Measurements from ENCODE around the gene TEDDM1. TPM values are rescaled to one million over a fixed set of nuclear protein-coding genes. Genes with fewer than 3 reads are reported as not detected.
"Not testable (repeated sequence)": the region's sequence is repeated elsewhere in the genome, so short reads cannot be mapped to it uniquely, and the experiment has no call there.

TEDDM1 gene
- polyA plus RNA-seq, 4 donors, result 0.06 to 0.12 (median 0.10) TPM

DNA sequence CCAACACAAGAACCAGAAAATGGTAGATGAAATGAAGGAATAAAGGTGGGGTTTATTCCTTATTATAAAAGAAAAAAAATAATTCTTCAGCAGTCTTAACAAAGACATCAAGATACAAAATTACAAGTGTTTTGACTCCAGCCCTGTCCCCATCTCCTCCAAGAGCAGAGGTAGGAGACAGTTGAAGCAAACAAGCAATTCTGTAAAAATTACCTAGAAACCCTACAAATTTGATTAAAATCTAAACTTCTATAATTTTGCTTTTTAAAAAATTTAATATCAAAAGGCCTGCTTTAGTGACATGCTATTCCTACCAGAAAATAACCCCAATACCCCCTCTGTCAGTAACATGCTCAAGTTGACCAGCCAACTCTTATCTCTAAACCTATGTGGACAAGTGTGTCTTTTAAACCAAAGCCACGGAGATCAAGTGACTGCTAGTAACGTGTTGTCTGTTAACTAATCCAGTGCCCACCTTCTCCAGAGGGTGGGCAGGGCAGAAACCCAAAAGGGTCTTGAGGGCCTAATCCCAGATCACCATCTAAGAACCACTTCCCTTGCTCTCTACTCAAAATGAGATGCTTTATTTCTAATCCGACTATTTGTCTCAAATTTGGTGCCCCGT lies 17.3 kb downstream of the TEDDM1 start:
- no peak for DNase-seq (ENCODE audit: low read depth in 4 of 4, low spot score in 3 of 4)

- DNase-seq (ENCODE audit: low read depth in 4 of 4, low spot score in 3 of 4), result no peak
Measured at GRCh38 chr1:182381962-182382819, 18.3 kb downstream of the TEDDM1 start.

GRCh38 chr1:182380199-182380598 lies 20.3 kb downstream of the TEDDM1 start:
- DNase-seq (ENCODE audit: low read depth in 4 of 4, low spot score in 3 of 4), result no peak

- not testable (repeated sequence) for DNase-seq (ENCODE audit: low read depth in 4 of 4, low spot score in 3 of 4)
Measured at GRCh38 chr1:182379781-182380180, 20.7 kb downstream of the TEDDM1 start.

GRCh38 chr1:182376936-182377574 lies 23.4 kb downstream of the TEDDM1 start:
- no peak for DNase-seq (ENCODE audit: low read depth in 4 of 4, low spot score in 3 of 4)

DNA sequence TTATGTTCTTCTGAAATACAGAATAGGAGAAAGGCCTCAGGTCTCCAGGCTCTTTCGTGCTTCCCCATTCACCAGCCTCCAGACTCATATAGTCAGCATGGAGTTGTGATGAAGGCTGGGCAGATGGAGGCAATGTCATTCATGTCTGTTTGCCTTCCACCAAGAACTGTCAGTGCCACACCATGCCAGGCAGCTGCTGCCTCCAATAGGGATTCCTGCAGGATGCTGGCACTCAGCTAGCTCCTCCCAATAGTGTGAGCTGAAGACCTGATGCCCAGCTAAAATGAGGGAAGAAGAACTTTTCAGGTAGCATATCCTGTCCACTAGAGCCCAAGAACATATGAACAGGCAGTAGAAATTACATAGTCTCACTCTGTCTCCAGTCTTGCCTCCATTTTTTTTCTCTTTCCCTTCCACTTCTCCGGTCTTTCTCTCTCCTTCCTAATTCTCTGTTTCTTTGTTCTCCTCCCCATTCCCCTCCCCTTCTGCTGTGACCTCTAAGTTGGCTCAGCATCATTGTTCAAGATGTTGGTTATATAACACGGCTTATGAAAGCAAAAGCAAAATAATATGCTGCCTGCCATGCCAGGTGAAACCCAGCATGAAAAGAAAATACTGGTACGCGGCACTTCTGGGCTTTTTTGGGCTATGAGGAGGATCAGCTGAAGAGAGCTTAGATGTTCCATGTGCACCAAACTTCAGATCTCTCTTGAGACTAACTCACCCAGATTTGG lies 26.2 kb downstream of the TEDDM1 start:
- DNase-seq (ENCODE audit: low read depth in 4 of 4, low spot score in 3 of 4), result no peak

DNA sequence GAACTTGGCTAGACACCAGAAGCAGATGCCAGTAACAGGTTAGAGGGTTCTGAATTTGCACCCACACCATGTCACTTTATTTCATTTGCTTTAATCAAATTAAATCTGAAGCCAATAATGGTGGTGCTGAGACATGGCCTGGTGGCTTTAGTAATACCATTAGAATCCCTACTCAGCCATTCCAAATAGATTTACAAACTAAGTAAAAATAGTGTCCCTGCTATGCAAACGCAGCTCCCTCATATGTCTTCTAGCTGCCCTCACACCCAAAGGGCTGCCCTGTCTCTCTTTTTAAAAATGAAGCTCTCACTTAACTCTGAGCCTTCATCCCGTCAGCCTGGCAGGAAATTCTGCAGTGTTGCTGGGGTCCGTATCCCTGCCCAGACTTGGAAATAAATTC lies 29.9 kb downstream of the TEDDM1 start:
- no peak for DNase-seq (ENCODE audit: low read depth in 4 of 4, low spot score in 3 of 4)

GRCh38 chr1:182368903-182369302 lies 31.6 kb downstream of the TEDDM1 start:
- no peak for DNase-seq (ENCODE audit: low read depth in 4 of 4, low spot score in 3 of 4)

GRCh38 chr1:182368358-182368757 lies 32.1 kb downstream of the TEDDM1 start:
- no peak for DNase-seq (ENCODE audit: low read depth in 4 of 4, low spot score in 3 of 4)

GRCh38 chr1:182367926-182368325 lies 32.5 kb downstream of the TEDDM1 start:
- DNase-seq (ENCODE audit: low read depth in 4 of 4, low spot score in 3 of 4), result no peak

GRCh38 chr1:182366596-182366995 lies 33.9 kb downstream of the TEDDM1 start:
- no peak for DNase-seq (ENCODE audit: low read depth in 4 of 4, low spot score in 3 of 4)

GRCh38 chr1:182359645-182360044 lies 40.8 kb downstream of the TEDDM1 start:
- no peak for DNase-seq (ENCODE audit: low read depth in 4 of 4, low spot score in 3 of 4)

GRCh38 chr1:182357913-182358312 lies 42.6 kb downstream of the TEDDM1 start:
- no peak for DNase-seq (ENCODE audit: low read depth in 4 of 4, low spot score in 3 of 4)

DNA sequence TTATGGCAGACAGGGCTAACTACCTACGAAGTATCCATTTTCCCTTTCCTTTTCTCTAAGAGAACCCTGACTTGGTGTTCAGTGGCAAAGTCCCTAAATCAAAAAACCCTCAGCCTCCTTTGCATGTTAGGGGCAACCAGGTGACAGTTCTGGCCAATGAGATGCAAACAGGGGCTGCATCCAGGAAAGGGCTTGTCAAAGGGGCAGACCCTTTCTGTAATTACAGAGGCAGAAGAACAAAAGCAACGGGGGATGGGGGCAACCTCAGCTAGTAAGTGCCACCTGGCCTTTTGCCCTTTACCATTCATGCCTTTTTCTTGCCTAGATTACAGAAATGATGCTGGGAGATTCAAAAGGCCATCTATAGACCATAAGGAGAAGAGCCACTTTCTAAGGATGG lies 43.3 kb downstream of the TEDDM1 start:
- DNase-seq (ENCODE audit: low read depth in 4 of 4, low spot score in 3 of 4), result no peak

- DNase-seq (ENCODE audit: low read depth in 4 of 4, low spot score in 3 of 4), result no peak
Measured at GRCh38 chr1:182355723-182356098, 44.8 kb downstream of the TEDDM1 start.

GRCh38 chr1:182351790-182352364 lies 48.6 kb downstream of the TEDDM1 start:
- DNase-seq (ENCODE audit: low read depth in 4 of 4, low spot score in 3 of 4), result no peak

GRCh38 chr1:182350839-182351238 lies 49.6 kb downstream of the TEDDM1 start:
- no peak for DNase-seq (ENCODE audit: low read depth in 4 of 4, low spot score in 3 of 4)

DNA sequence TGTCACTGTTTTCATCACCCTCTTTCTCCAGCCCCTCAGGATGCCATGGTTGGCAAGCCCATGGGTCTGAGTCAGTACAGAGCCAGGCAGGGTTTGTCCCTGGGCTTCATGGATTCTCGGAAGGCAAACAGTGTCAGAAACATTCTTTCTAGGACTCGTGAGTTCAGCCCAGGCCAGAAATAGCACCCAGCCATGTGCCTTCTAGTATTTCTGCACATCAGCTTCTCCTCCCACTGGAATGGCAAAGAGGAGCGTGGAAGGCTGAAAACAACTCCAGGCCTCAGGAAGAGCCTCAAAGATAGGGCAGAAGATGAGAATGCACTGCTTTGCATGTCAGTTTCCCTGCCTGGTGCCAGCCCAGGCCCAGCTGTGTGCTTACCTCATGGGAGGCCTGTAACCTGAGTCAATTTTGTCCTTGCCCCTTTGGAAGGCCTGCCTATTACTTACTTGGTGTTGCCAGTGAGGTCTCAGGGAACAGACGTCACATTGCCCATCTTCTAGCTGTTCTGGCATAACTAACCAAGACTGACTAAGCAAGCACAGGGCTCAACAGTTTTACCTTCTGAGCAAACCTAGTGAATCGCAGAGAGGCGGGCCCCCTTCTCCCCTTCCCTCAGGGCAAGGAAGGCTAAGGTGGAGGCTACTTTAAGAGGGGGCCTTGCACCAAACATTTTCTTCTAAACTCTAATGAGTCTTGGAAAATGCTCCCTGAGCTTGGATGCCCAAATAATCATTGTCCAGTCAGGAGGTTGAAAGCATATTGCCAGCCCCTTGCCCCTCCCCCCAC lies 51.3 kb downstream of the TEDDM1 start:
- DNase-seq (ENCODE audit: low read depth in 4 of 4, low spot score in 3 of 4), result no peak
